Epithelial cell of proximal tubule (primary cell): ENCODE measurements around the gene LRBA. TPM values are rescaled to one million over a fixed set of nuclear protein-coding genes. Genes with fewer than 3 reads are reported as not detected.

Source experiments
- DNase-seq: peaks from one replicate; pipeline ENCODE4 v3.0.0-alpha.2; 2011; ENCODE audit warnings: low read depth
- H3K4me3 ChIP-seq: 2 replicates; pipeline ENCODE4 v1.5.1; 2011; ENCODE audit warnings: low read depth, mild to moderate bottlenecking, low read length
- CTCF ChIP-seq: conservative IDR thresholded peaks from 2 replicates; pipeline ENCODE4 v1.5.1; 2012; ENCODE audit warnings: low read depth, mild to moderate bottlenecking, low read length
- total RNA-seq: library from RNA; depleted of rRNA; stranded (reverse); fragments of >200 nt; gene quantifications from 2 replicates; pipeline ENCODE4 v1.2.3, GENCODE V29; 2015

Gene LRBA
- total RNA-seq, 1 donor from 2014 or later: 58.9 TPM

- no peak overlapping the region for H3K4me3 ChIP-seq
- DNase-seq: no peak
- no peak for TF ChIP-seq CTCF
Measured at GRCh38 chr4:150624055-150624454, 391.0 kb downstream of the LRBA start.

DNA sequence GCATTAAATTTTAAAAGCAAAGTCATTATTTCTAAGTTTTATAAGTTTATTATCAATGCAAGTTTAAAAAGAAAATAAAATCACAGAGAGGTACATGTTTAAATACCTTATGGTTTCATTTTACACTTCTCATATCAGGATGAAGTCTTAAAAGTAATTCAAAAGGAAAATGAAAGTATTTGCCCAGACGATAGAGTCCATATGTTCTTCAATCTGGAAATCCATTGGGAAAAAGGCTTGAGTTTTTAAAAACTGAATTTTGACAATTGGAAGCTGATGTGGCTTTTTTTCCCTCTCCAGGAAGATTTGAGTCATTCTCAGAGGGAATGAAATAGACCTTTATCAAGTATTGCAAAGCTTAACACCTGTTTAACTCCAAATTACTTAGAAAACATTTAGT is 396.0 kb downstream of the LRBA start:
- no peak overlapping the region for H3K4me3 ChIP-seq
- DNase-seq: no peak
- TF ChIP-seq CTCF: no peak

GRCh38 chr4:150609131-150609530 is 406.0 kb downstream of the LRBA start:
- H3K4me3 ChIP-seq: no peak overlapping the region
- TF ChIP-seq CTCF: no peak
- no peak for DNase-seq

DNA sequence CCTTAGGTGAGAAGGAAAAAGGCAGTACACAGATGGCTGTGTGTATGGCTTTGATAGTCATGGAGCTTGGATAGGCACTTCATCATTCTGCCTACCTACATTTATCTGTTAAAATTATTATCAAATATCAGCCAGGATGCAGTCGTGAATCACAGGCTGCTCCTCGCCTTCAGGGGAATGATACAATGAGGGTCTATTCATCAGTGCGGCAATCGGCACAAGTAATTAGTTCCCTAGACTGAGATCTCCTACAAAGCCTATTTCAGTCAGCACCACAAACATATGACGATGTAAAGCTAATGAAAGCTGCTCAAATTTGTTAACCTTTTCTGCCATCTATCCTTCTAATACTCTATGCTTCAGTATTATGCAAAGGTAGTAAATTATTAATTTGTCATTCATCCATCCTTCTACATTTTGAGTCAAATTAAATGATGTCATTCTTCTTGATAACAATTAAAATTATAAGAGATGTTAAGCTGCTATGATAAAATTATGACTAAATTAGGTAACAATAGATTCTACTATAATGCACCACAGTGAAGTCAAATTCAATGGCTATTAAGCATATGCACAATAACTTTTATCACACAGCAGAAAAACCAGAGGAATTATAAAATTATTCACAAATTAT is 414.2 kb downstream of the LRBA start:
- no peak overlapping the region for H3K4me3 ChIP-seq
- no peak for TF ChIP-seq CTCF
- no peak for DNase-seq

DNA sequence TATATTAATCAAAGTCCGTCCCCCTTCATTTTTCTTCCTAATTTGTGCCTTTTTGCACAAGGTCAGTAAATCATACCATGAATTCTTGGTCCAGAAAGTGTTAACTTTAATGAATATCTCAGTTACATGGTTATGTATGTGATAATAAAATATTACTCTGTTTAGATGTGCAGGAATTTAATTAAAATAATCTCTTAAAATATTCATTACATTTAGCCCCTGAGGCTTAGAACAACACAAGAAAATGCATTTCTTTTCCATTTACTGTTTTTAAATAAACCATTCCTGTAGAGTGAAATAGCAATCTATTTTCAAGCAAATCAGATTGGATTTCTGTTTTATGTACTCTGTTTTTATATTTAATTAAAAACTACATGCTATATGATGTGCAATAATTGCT is 415.5 kb downstream of the LRBA start:
- DNase-seq: no peak
- H3K4me3 ChIP-seq: no peak overlapping the region
- TF ChIP-seq CTCF: no peak

DNA sequence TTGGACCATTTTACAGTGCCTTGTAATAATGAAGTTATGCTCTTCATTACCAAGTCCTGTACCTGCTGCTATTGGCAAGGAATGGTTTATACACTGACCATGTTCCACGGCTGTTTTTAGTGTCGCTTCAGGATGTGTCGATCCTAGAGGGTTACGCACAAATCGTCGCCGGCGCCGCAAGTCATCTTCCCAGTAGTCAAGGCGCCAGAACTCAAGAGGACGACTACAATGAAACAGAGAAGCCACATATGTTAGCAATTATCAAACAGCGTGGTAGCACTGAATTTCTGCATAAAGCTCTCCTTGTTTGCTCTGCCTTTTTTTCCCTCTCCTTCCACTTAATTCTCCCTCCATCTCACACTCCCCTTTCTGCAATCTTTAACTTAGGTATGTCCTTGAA is 416.2 kb downstream of the LRBA start:
- TF ChIP-seq CTCF: no peak
- DNase-seq: no peak
- H3K4me3 ChIP-seq: no peak overlapping the region

DNA sequence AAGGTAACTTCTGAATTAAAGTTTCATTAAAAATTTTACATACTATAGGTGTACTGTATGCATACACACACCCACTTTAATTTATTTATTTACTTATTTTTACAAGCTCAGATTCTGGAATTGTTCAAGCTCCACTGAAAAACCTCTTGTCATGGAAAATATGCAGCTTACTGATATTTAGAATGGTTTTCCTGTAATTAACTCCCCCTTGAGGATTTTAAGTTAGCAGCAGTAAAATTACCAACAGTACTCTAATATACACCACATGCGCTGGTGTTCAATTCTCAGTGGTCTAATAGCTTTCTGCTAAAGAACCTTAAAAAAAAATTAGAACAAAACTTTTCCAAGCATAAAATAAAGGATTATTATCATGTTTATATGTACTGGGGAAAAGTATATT is 421.1 kb downstream of the LRBA start:
- no peak for TF ChIP-seq CTCF
- no peak for DNase-seq
- no peak overlapping the region for H3K4me3 ChIP-seq
